ENCODE results near the gene FSHR. TPM values are rescaled to one million over a fixed set of nuclear protein-coding genes. Genes with fewer than 3 reads are reported as not detected.

The FSHR gene
- total and polyA plus RNA-seq, 4 donors: not detected

DNA sequence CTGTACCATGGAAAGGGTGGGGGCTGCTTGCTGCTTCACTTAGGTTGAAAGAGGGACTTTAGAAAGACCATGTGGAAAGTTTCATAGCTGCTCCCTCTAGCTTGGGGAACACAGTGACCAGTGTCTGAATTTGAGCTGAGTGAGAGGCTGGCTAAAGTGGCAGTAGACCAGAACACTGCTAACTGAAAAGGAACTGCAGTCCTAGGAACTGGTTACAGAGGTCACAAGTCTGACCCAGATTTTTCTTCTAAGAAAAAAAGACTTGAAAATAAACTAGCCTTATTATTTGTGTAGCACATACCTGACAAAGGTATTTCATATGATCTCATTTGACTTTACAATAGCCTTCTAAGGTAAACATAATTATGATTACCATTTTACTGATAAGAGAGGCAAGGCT, 153.6 kb downstream of the FSHR start:
- DNase-seq (ENCODE audit: low spot score): no peak
- Histone ChIP-seq H3K4me1 (ENCODE audit: control insufficient read depth in 4 of 4, insufficient read depth in 4 of 4, low read length in 3 of 4) (no peaks in the 10 kb centered on the region), H3K9ac (ENCODE audit: low read depth in 1 of 2, low read length in 2 of 2) (no peak overlapping the region), H3K9me3 (ENCODE audit: control insufficient read depth in 4 of 4, low read length in 3 of 4) (no peaks in the 10 kb centered on the region), H3K27ac (ENCODE audit: low read depth in 1 of 2, low read length in 2 of 2) (no peak overlapping the region), H3K4me3 (ENCODE audit: low read depth in 1 of 3, low read length in 3 of 3) (no peak overlapping the region), H3K27me3 (ENCODE audit: control insufficient read depth in 4 of 4, insufficient read depth in 4 of 4, low read length in 3 of 4) (no peaks in the 10 kb centered on the region), H3K36me3 (ENCODE audit: control insufficient read depth in 4 of 4, insufficient read depth in 3 of 4, low read depth in 1 of 4, low read length in 3 of 4) (no peaks in the 10 kb centered on the region)
- TF ChIP-seq FOXA1 (IDR thresholded peaks at IDR 0.05) (no peak), YY1 (IDR thresholded peaks at IDR 0.05) (no peak), FOXA2 (IDR thresholded peaks at IDR 0.05) (no peak), EGR1 (IDR thresholded peaks at IDR 0.05; ENCODE audit: low read depth in 2 of 2) (no peak), SP1 (IDR thresholded peaks at IDR 0.05) (no peak), ATF3 (IDR thresholded peaks at IDR 0.05) (no peak), HNF4G (IDR thresholded peaks at IDR 0.05) (no peak), HNF4A (conservative IDR thresholded peaks at IDR 0.05) (no peak), NR2F2 (IDR thresholded peaks at IDR 0.05) (no peak), RXRA (IDR thresholded peaks at IDR 0.05) (no peak)
- TF ChIP-seq, protein P1, sequence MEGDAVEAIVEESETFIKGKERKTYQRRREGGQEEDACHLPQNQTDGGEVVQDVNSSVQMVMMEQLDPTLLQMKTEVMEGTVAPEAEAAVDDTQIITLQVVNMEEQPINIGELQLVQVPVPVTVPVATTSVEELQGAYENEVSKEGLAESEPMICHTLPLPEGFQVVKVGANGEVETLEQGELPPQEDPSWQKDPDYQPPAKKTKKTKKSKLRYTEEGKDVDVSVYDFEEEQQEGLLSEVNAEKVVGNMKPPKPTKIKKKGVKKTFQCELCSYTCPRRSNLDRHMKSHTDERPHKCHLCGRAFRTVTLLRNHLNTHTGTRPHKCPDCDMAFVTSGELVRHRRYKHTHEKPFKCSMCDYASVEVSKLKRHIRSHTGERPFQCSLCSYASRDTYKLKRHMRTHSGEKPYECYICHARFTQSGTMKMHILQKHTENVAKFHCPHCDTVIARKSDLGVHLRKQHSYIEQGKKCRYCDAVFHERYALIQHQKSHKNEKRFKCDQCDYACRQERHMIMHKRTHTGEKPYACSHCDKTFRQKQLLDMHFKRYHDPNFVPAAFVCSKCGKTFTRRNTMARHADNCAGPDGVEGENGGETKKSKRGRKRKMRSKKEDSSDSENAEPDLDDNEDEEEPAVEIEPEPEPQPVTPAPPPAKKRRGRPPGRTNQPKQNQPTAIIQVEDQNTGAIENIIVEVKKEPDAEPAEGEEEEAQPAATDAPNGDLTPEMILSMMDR (IDR thresholded peaks at IDR 0.05; ENCODE audit: low read depth, low read length, missing input control): no peak
- TF ChIP-seq, protein P2, sequence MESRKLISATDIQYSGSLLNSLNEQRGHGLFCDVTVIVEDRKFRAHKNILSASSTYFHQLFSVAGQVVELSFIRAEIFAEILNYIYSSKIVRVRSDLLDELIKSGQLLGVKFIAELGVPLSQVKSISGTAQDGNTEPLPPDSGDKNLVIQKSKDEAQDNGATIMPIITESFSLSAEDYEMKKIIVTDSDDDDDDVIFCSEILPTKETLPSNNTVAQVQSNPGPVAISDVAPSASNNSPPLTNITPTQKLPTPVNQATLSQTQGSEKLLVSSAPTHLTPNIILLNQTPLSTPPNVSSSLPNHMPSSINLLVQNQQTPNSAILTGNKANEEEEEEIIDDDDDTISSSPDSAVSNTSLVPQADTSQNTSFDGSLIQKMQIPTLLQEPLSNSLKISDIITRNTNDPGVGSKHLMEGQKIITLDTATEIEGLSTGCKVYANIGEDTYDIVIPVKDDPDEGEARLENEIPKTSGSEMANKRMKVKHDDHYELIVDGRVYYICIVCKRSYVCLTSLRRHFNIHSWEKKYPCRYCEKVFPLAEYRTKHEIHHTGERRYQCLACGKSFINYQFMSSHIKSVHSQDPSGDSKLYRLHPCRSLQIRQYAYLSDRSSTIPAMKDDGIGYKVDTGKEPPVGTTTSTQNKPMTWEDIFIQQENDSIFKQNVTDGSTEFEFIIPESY (IDR thresholded peaks at IDR 0.05): no peak
- TF ChIP-seq, protein P3, sequence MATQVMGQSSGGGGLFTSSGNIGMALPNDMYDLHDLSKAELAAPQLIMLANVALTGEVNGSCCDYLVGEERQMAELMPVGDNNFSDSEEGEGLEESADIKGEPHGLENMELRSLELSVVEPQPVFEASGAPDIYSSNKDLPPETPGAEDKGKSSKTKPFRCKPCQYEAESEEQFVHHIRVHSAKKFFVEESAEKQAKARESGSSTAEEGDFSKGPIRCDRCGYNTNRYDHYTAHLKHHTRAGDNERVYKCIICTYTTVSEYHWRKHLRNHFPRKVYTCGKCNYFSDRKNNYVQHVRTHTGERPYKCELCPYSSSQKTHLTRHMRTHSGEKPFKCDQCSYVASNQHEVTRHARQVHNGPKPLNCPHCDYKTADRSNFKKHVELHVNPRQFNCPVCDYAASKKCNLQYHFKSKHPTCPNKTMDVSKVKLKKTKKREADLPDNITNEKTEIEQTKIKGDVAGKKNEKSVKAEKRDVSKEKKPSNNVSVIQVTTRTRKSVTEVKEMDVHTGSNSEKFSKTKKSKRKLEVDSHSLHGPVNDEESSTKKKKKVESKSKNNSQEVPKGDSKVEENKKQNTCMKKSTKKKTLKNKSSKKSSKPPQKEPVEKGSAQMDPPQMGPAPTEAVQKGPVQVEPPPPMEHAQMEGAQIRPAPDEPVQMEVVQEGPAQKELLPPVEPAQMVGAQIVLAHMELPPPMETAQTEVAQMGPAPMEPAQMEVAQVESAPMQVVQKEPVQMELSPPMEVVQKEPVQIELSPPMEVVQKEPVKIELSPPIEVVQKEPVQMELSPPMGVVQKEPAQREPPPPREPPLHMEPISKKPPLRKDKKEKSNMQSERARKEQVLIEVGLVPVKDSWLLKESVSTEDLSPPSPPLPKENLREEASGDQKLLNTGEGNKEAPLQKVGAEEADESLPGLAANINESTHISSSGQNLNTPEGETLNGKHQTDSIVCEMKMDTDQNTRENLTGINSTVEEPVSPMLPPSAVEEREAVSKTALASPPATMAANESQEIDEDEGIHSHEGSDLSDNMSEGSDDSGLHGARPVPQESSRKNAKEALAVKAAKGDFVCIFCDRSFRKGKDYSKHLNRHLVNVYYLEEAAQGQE (IDR thresholded peaks at IDR 0.05): no peak

DNA sequence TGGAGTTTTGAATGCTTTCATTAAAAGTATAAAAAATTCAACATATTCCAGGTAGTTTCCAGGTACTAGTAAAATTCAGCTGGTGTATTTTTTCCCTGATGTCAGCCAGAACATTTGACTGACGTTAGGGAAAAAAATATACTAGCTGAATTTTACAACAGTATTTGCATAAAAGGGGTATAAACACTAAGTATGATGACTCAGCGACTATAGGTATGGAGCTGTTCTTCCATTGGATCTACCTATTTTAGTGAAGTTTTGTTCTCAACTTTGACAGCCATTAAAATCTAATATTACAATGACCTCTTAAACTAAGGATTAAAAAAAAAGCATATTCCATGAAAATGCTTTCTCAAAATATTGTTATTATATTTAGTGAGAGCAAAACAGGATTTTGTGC, 155.9 kb downstream of the FSHR start:
- Histone ChIP-seq H3K27ac (ENCODE audit: low read depth in 1 of 2, low read length in 2 of 2) (no peak overlapping the region), H3K36me3 (ENCODE audit: control insufficient read depth in 4 of 4, insufficient read depth in 3 of 4, low read depth in 1 of 4, low read length in 3 of 4) (no peaks in the 10 kb centered on the region), H3K27me3 (ENCODE audit: control insufficient read depth in 4 of 4, insufficient read depth in 4 of 4, low read length in 3 of 4) (no peaks in the 10 kb centered on the region), H3K4me3 (ENCODE audit: low read depth in 1 of 3, low read length in 3 of 3) (no peak overlapping the region), H3K9me3 (ENCODE audit: control insufficient read depth in 4 of 4, low read length in 3 of 4) (no peaks in the 10 kb centered on the region), H3K4me1 (ENCODE audit: control insufficient read depth in 4 of 4, insufficient read depth in 4 of 4, low read length in 3 of 4) (no peaks in the 10 kb centered on the region), H3K9ac (ENCODE audit: low read depth in 1 of 2, low read length in 2 of 2) (no peak overlapping the region)
- 67% methylated on average over 2 of the region's 2 CpGs for whole genome bisulfite sequencing
- DNase-seq (ENCODE audit: low spot score): no peak
- TF ChIP-seq, protein P1 (IDR thresholded peaks at IDR 0.05; ENCODE audit: low read depth, low read length, missing input control): no peak
- TF ChIP-seq FOXA1 (IDR thresholded peaks at IDR 0.05) (no peak), GABPA (IDR thresholded peaks at IDR 0.05 in 1 of 2, conservative IDR thresholded peaks at IDR 0.05 in 1 of 2) (no peak), MAX (IDR thresholded peaks at IDR 0.05) (no peak), TAF1 (conservative IDR thresholded peaks at IDR 0.05) (no peak), NR2F2 (IDR thresholded peaks at IDR 0.05) (no peak), JUND (IDR thresholded peaks at IDR 0.05) (no peak), RAD21 (IDR thresholded peaks at IDR 0.05) (no peak), ATF3 (IDR thresholded peaks at IDR 0.05) (no peak), EGR1 (IDR thresholded peaks at IDR 0.05; ENCODE audit: low read depth in 2 of 2) (no peak), SP1 (IDR thresholded peaks at IDR 0.05) (no peak), HNF4G (IDR thresholded peaks at IDR 0.05) (no peak), HNF4A (conservative IDR thresholded peaks at IDR 0.05) (no peak), YY1 (IDR thresholded peaks at IDR 0.05) (no peak)
- TF ChIP-seq, protein P3 (IDR thresholded peaks at IDR 0.05): no peak
